ENCODE results near the gene ZFP36L1. TPM values are rescaled to one million over a fixed set of nuclear protein-coding genes. Genes with fewer than 3 reads are reported as not detected.

ZFP36L1 gene
- total RNA-seq, 1 donor, result 46.7 TPM

DNA sequence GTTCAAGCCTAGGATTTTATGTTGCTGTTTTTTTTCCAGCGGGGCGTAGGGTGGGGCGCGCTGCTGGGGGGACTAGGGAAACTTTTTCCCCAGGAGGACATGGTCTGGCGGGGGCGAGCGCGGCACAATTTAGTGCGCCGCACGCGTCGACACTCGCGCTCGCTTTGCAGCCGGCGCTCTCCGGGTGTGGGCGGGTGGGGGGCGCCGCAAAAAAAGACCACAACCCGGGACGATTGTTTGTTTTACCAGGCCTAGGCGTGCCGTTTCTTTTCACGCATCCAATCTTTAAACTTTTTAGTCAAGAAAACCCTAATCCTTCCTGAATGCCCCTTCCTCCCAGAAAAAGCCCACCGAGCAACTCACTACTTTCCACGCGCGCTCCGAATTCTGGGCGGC lies 865 bp upstream of the ZFP36L1 start:
- DNase-seq (ENCODE audit: insufficient read length, low spot score, missing footprints), result no peak
- Histone ChIP-seq H3K79me2 (ENCODE audit: insufficient read depth, low read length) (peaks cover 46% of the 10 kb centered on the region), H3K4me2 (ENCODE audit: insufficient read depth, low read length) (peak overlapping the region; percentile 99), H2AFZ (ENCODE audit: low read length) (peak overlapping the region; percentile 50), H3K4me1 (ENCODE audit: insufficient read depth, low read length) (peaks cover 27% of the 10 kb centered on the region), H3K4me3 (ENCODE audit: insufficient read depth, low read length) (peak overlapping the region; percentile 87), H3K27ac (ENCODE audit: low read depth, low read length) (peak overlapping the region; percentile 100), H4K20me1 (ENCODE audit: insufficient read depth, low read length) (peaks cover 37% of the 10 kb centered on the region), H3K9me3 (ENCODE audit: low read depth, low read length) (no peaks in the 10 kb centered on the region), H3K36me3 (ENCODE audit: insufficient read depth, low read length) (peaks cover 20% of the 10 kb centered on the region), H3K27me3 (ENCODE audit: insufficient read depth, low read length) (no peaks in the 10 kb centered on the region)
- TF ChIP-seq, protein P1, sequence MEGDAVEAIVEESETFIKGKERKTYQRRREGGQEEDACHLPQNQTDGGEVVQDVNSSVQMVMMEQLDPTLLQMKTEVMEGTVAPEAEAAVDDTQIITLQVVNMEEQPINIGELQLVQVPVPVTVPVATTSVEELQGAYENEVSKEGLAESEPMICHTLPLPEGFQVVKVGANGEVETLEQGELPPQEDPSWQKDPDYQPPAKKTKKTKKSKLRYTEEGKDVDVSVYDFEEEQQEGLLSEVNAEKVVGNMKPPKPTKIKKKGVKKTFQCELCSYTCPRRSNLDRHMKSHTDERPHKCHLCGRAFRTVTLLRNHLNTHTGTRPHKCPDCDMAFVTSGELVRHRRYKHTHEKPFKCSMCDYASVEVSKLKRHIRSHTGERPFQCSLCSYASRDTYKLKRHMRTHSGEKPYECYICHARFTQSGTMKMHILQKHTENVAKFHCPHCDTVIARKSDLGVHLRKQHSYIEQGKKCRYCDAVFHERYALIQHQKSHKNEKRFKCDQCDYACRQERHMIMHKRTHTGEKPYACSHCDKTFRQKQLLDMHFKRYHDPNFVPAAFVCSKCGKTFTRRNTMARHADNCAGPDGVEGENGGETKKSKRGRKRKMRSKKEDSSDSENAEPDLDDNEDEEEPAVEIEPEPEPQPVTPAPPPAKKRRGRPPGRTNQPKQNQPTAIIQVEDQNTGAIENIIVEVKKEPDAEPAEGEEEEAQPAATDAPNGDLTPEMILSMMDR (IDR thresholded peaks at IDR 0.05; ENCODE audit: extremely low read depth, low read depth, low read length), result no peak

DNA sequence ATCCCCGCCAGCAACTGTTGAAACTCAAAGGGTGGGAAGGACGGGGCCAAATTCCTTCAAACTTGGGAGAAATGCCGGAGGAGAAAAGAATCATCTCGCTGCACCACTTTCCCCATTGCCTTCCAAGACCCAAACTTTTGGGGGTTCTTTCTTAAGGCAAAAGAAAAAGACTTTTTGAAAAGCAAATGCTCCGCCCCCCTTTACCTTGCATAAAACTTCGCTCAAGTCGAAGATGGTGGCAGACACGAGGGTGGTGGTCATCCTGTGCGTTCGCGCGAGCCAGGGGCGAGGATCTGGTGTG lies 239 bp downstream of the ZFP36L1 start:
- Histone ChIP-seq H4K20me1 (ENCODE audit: insufficient read depth, low read length) (peaks cover 37% of the 10 kb centered on the region), H3K4me2 (ENCODE audit: insufficient read depth, low read length) (peak overlapping the region; percentile 99), H3K4me1 (ENCODE audit: insufficient read depth, low read length) (peaks cover 31% of the 10 kb centered on the region), H3K9me3 (ENCODE audit: low read depth, low read length) (no peaks in the 10 kb centered on the region), H3K79me2 (ENCODE audit: insufficient read depth, low read length) (peaks cover 51% of the 10 kb centered on the region), H3K27me3 (ENCODE audit: insufficient read depth, low read length) (no peaks in the 10 kb centered on the region), H2AFZ (ENCODE audit: low read length) (no peak overlapping the region), H3K4me3 (ENCODE audit: insufficient read depth, low read length) (peak overlapping the region; percentile 87), H3K36me3 (ENCODE audit: insufficient read depth, low read length) (peaks cover 31% of the 10 kb centered on the region), H3K27ac (ENCODE audit: low read depth, low read length) (peak overlapping the region; percentile 100)
- TF ChIP-seq, protein P1 (IDR thresholded peaks at IDR 0.05; ENCODE audit: extremely low read depth, low read depth, low read length), result no peak
- no peak for DNase-seq (ENCODE audit: insufficient read length, low spot score, missing footprints)

DNA sequence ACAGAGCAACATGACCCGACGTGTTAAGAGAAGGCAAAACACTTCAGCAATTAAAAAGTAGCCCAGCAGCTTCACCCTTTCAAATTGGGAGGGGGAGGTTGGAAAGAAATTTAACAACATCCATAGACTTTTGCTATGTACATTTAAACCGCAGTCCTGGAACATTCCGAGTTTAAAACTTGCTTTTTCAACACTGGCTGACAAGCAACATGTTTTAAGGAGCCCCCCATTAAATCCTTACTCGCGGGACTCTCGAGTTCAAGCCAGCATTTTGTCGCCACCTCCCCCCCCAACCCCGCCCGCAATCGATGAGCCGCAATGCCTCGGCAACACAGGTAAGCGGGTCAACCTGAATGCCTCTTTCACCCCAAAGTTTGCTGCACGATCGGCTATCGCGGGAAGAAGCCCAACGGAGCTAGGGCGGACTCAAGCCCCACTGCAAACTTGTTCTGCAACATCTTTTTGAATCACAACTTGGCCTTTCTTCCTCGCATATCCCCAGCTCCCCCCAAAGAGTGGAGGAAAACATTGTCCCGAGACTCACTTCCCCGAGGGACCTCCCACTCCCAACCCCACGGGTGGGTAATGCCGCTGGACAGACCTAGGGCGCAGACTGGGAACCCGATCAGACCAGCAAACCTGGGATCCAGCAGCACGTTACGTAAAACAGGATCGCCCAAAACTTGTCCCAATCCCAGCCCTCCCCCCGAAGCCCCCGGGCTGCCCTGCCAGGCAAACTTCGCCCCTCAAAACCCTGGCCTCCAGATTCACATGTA lies 777 bp downstream of the ZFP36L1 start:
- Histone ChIP-seq H3K4me2 (ENCODE audit: insufficient read depth, low read length) (peak overlapping the region; percentile 99), H4K20me1 (ENCODE audit: insufficient read depth, low read length) (peaks cover 39% of the 10 kb centered on the region), H2AFZ (ENCODE audit: low read length) (no peak overlapping the region), H3K79me2 (ENCODE audit: insufficient read depth, low read length) (peaks cover 51% of the 10 kb centered on the region), H3K4me3 (ENCODE audit: insufficient read depth, low read length) (peak overlapping the region; percentile 87), H3K36me3 (ENCODE audit: insufficient read depth, low read length) (peaks cover 36% of the 10 kb centered on the region), H3K27me3 (ENCODE audit: insufficient read depth, low read length) (no peaks in the 10 kb centered on the region), H3K9me3 (ENCODE audit: low read depth, low read length) (no peaks in the 10 kb centered on the region), H3K4me1 (ENCODE audit: insufficient read depth, low read length) (peaks cover 32% of the 10 kb centered on the region), H3K27ac (ENCODE audit: low read depth, low read length) (peak overlapping the region; percentile 100)
- peak; percentile 73 for DNase-seq (ENCODE audit: insufficient read length, low spot score, missing footprints)
- TF ChIP-seq, protein P1 (IDR thresholded peaks at IDR 0.05; ENCODE audit: extremely low read depth, low read depth, low read length), result no peak

DNA sequence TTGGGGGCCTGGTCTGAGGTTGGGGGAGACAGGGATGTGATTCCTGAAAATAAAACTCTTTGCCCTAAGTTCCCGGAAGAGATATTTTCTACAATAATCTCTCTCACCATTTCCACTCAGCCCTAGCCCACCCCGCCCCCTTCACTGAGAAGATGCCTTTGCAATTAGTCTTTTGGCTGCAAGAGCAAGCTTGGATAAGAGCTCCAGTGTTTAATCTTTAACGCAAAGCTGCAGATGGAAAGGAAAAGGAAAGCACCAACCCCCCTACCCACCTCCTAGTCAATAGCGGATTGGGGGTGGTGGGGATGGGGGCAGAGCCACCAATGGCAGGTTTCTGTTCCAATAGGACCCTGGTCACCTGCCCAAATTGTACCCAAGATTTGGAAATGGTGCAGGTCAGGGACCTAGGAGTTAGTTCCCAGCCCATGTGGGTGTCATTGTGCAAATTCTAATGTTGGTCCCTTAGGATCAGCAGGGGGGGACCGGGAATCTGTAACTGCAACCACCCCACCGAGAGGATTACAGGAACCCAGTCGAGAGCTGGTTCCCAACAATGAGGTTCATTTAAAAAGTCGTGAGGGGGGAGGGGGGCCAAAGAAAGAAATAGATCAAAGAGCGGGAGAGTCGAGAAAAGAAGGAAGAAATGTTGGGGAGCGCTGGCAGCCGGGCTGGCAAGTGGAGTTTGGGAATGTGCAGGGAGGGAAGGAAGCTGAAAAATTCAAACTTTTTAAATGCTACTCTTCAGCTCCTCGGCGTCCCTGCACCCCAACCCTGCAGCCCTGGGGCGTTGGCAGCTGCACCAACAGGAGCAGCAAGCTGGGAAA lies 1.6 kb downstream of the ZFP36L1 start:
- TF ChIP-seq, protein P1 (IDR thresholded peaks at IDR 0.05; ENCODE audit: extremely low read depth, low read depth, low read length), result no peak
- H4K20me1 ChIP-seq (ENCODE audit: insufficient read depth, low read length), result peaks cover 40% of the 10 kb centered on the region

More for the DNA sequence above, 1.6 kb downstream of the ZFP36L1 start:
- no peaks in the 10 kb centered on the region for H3K27me3 ChIP-seq (ENCODE audit: insufficient read depth, low read length)
- H3K4me3 ChIP-seq (ENCODE audit: insufficient read depth, low read length), result peak overlapping the region; percentile 87
- peaks cover 40% of the 10 kb centered on the region for H3K36me3 ChIP-seq (ENCODE audit: insufficient read depth, low read length)
- peak overlapping the region; percentile 99 for H3K4me2 ChIP-seq (ENCODE audit: insufficient read depth, low read length)
- peaks cover 35% of the 10 kb centered on the region for H3K4me1 ChIP-seq (ENCODE audit: insufficient read depth, low read length)
- H2AFZ ChIP-seq (ENCODE audit: low read length), result no peak overlapping the region
- H3K79me2 ChIP-seq (ENCODE audit: insufficient read depth, low read length), result peaks cover 50% of the 10 kb centered on the region
- no peaks in the 10 kb centered on the region for H3K9me3 ChIP-seq (ENCODE audit: low read depth, low read length)
- peak overlapping the region; percentile 100 for H3K27ac ChIP-seq (ENCODE audit: low read depth, low read length)
- DNase-seq (ENCODE audit: insufficient read length, low spot score, missing footprints), result peak; percentile 83

Measured in osteoblast (primary cell).